AG09319 (cell line): ENCODE data around the gene CMTM2.

Experiments
- DNase-seq: peaks from one replicate; pipeline ENCODE4 v3.0.0-alpha.2; 2010; ENCODE audit warnings: low read depth; ENCODE audit errors: extremely low read depth
- TF ChIP-seq, protein P1 (sequence below): IDR thresholded peaks from 2 replicates; pipeline ENCODE4 v1.5.1; 2011; ENCODE audit warnings: low read depth, mild to moderate bottlenecking, inconsistent platforms, low read length, moderate library complexity

The CMTM2 gene

GRCh38 chr16:66634527-66635196, 55.4 kb downstream of the CMTM2 start:
- TF ChIP-seq, protein P1, sequence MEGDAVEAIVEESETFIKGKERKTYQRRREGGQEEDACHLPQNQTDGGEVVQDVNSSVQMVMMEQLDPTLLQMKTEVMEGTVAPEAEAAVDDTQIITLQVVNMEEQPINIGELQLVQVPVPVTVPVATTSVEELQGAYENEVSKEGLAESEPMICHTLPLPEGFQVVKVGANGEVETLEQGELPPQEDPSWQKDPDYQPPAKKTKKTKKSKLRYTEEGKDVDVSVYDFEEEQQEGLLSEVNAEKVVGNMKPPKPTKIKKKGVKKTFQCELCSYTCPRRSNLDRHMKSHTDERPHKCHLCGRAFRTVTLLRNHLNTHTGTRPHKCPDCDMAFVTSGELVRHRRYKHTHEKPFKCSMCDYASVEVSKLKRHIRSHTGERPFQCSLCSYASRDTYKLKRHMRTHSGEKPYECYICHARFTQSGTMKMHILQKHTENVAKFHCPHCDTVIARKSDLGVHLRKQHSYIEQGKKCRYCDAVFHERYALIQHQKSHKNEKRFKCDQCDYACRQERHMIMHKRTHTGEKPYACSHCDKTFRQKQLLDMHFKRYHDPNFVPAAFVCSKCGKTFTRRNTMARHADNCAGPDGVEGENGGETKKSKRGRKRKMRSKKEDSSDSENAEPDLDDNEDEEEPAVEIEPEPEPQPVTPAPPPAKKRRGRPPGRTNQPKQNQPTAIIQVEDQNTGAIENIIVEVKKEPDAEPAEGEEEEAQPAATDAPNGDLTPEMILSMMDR, result no peak
- no peak for DNase-seq

DNA sequence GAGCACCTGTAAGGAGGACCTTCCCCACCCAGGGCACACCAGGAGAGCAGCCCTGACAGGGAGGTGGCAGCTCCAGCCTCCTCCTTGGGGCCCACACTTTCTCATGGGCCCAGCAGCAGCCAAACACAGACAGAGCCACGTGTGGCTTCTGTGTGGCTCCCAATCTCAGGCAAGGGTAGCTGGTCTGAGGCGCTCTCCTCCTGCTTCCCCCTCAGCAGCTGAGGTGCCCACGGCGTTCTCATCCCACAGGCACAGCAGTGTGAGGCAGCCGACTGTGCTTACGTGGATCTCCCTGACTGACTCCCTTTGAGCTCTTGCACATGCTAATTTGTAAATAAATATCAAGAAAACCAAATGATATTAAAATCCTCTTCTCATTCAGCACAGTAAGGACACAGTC, 56.1 kb downstream of the CMTM2 start:
- TF ChIP-seq, protein P1, result no peak
- DNase-seq, result no peak

DNA sequence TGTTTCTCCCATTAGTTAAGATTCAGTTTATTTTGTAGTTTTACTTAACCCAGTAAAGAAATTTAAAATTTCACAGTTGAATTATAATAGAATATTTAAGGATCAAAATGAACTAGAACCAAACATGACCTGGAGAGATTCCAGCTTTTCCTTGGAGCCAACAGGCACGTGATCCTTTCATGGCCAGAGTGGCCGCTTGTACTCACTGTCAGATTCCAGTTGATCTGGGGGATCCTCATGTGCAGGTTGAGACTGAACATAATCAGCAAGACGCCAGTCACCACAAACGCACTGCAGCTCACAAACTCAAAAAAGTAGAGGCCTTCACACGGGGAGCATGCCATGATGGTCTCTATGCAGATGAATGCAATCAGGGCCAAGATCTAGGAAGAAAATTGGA, 56.9 kb downstream of the CMTM2 start:
- no peak for DNase-seq
- TF ChIP-seq, protein P1, result no peak

DNA sequence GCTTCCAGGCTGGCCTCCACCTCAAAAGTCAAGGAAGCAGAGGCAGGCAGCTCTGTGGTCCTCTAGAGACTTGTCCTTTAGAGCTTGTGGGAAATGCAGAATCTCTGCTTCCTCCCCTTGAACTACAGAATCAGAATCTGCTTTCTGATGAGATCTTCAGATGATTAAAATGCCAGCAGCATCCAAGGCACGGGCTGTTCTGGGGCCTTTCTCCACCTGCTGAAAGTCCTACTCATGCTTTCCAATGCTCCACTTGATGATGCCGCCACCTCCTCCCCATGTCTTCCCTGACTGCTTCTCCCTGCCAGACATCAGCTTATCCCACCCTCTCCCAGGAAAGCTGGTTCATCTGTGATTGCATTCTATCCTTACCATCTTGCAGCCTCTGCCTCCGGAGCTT, 58.5 kb downstream of the CMTM2 start:
- no peak for DNase-seq

More for the DNA sequence above, 58.5 kb downstream of the CMTM2 start:
- TF ChIP-seq, protein P1, result no peak
